GM12801 (cell line): Measurements from ENCODE around the gene HRG.

Experiments
- CTCF ChIP-seq: IDR thresholded peaks from one replicate; pipeline ENCODE4 v1.5.1; 2011; ENCODE audit warnings: control low read depth; ENCODE audit not compliant: insufficient read length; ENCODE audit errors: extremely low read depth

Gene HRG

DNA sequence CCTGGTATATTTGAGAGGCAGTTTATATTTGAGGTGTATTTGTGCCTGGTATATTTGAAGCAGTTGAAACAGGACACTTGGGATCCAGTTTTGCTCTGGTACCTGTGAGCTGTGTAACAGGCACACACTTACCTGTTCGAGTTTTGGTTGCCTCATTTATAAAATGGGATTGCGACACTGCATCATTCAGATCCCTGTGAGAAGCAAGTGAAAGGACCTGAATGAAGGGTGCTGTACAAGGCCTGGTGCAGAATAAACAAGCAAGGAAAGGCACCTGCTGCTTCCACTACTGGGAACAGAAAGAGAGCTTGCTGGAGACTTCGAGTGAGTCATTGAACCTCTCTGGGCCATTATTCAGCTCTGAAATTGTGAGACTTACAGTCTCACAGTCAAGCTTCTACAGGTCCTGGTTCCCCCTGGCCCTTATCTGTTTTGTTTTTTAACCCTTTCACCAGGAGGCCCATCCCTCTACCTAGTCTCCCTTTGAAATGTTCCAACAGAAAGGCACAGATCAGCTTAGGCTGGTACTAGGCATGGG, 14.1 kb upstream of the HRG start:
- TF ChIP-seq CTCF = no peak

DNA sequence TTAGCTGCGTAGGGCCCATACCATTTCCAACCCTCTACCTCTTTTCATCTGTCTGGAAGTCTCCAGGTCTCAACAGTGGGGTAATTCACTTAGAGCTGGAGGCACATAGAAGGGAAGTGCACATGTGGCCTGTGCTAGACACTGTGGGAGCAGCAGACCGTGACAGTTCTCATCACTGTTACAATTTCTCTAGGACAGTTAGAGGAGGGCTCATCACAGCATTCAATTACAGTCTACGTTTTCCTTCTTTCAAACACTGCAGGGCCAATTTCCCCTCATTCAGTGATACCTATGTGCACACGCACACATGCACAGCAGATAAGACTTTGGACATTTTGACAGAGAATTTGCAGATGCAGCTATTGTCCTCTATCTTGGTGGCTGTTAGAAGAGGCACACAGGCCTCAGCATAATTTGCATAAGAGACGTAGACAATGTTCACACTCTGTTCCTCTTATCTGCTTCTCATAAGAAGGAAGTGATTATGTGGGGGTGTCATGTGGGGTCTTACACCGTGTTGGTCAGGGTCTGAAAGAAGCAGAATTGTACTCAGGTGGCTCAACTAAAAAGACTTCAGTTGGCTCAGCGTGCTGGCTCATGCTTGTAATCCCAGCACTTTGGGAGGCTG, 12.6 kb upstream of the HRG start:
- no peak for TF ChIP-seq CTCF

DNA sequence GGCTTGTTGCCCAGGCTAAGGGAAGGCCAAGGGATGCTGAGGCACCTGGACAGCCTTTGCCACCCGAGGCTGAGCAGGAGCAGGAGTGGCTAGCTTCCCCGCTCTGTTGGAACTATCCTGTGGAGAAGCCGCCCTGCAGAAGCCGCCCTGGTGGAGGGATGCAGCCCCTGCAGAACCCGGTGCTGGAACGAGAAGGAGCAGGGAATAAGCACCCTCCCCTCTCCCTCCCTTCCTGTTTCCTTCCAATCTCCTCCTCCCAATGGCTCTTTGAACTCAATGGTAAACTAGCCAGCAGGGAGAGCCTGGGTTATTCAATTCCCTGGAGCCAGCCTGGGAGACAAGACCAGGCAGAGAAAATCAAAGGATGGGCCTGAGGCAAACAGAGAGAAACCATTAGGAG, 11.8 kb upstream of the HRG start:
- TF ChIP-seq CTCF = no peak

- no peak for TF ChIP-seq CTCF
These were observed 2.3 kb upstream of the HRG start for GRCh38 chr3:186663361-186664118.

DNA sequence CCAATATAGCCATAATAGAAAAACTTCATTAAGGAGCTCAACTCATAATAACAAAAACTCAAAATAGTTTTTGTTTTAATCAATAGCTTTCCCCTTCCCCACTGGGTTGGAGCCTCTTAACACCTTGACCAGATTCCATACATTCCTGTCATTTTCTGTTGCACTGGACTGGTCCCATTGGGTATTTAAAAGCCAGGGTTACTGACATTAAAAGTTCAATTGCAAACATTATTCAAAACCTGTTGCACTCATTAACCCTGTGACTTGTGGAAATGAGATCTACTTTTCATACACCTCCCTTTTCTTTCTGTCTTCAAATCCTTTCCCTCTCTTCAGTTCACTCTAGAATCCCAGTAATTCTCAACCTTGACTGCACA, 1.7 kb upstream of the HRG start:
- TF ChIP-seq CTCF = no peak

DNA sequence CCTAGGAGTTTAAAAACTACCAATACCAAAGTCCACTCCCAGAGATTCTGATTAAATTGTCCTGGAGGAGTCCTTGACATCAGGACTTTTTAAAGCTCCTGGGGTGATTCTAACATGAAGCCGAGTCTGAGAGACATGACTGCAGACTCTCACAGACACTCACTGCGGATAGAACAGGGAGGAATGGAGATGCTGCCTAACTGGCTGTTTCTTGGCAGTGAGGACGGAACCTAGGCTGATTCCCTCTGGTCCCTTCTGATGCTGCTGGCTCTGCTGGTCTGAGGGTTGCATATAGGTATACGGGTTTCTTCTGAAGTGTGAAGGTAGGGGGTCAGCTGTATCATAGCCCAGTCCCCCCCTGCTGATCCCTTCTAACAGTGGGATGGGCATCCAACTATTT, 1.3 kb upstream of the HRG start:
- no peak for TF ChIP-seq CTCF

DNA sequence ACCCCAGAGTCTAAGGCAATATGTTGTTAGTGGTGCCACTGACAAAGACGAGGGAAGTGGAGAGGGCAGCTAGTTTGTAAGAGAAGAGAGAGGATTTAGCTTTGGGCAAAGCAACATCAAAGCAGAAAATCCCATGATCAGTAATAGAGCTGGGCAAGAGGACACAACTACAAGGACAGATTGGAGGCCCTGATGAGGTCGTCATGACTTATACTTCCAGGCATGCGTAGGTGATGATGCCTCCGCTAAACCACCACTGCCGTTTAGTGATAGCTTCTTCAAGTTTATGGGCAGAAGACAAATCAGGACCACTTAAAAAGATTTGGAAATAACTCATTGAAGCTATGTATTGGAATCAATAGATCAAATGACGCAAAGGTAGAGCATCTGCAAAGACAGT, 2.6 kb downstream of the HRG start:
- TF ChIP-seq CTCF = no peak
